Suprapubic skin (tissue), 3 donors: Measurements from ENCODE around the gene SUSD4.

Source experiments
- CTCF ChIP-seq, 2 donors: fragments of 200-600 bp in 1 of 2; fragments of 450-650 bp in 1 of 2; sonication (generic) in 1 of 2; IDR thresholded peaks; one replicate each; pipeline ENCODE4 v1.5.1; 2016 to 2019; ENCODE audit warnings: antibody characterized with exemption in 2 of 2, mild to moderate bottlenecking in 1 of 2, moderate library complexity in 1 of 2
- EP300 ChIP-seq: sonication (generic); formaldehyde crosslinking; IDR thresholded peaks from one replicate; pipeline ENCODE4 v1.6.1; 2017; ENCODE audit warnings: antibody characterized with exemption
- POLR2A ChIP-seq, 2 donors: fragments of 450-650 bp; IDR thresholded peaks; one replicate each; pipeline ENCODE4 v1.6.1; 2017; ENCODE audit warnings: antibody characterized with exemption in 2 of 2, mild to moderate bottlenecking in 2 of 2, moderate library complexity in 2 of 2

- TF ChIP-seq CTCF (IDR thresholded peaks at IDR 0.05), result no peak
- no peak for TF ChIP-seq POLR2A (IDR thresholded peaks at IDR 0.05)
- TF ChIP-seq EP300, result no peak
Observed at GRCh38 chr1:223413216-223413615, 49.2 kb upstream of the SUSD4 start.
